Neural progenitor cell (in vitro differentiated cells): ENCODE measurements around the gene MSI2. TPM values are rescaled to one million over a fixed set of nuclear protein-coding genes. Genes with fewer than 3 reads are reported as not detected.
A peak's percentile ranks its signal among the peaks of the same experiment; 100 is the strongest.

Source experiments
- DNase-seq: peaks from one replicate; pipeline ENCODE4 v3.0.0-alpha.2; 2016; ENCODE audit warnings: low spot score
- H2AFZ ChIP-seq: fragments of 200-600 bp; sonication (generic); replicated peaks from 2 replicates; pipeline ENCODE4 v1.6.1; 2016; ENCODE audit warnings: antibody characterized with exemption
- H3F3A ChIP-seq: fragments of 200-600 bp; sonication (generic); 2 replicates; pipeline ENCODE4 v1.6.1; 2016; ENCODE audit warnings: antibody characterized with exemption, low read depth
- H3K27ac ChIP-seq: fragments of 200-600 bp; sonication (generic); 2 replicates; pipeline ENCODE4 v1.5.1; 2016; ENCODE audit warnings: mild to moderate bottlenecking
- H3K27me3 ChIP-seq: fragments of 200-600 bp; sonication (generic); 2 replicates; pipeline ENCODE4 v1.6.1; 2016; ENCODE audit warnings: mild to moderate bottlenecking, moderate library complexity
- H3K36me3 ChIP-seq: fragments of 200-600 bp; sonication (generic); 2 replicates; pipeline ENCODE4 v1.5.1; 2016
- H3K4me1 ChIP-seq: fragments of 200-600 bp; sonication (generic); 2 replicates; pipeline ENCODE4 v1.6.1; 2016; ENCODE audit warnings: mixed run types
- H3K4me2 ChIP-seq: fragments of 200-600 bp; sonication (generic); 2 replicates; pipeline ENCODE4 v1.6.1; 2016
- H3K4me3 ChIP-seq: fragments of 200-600 bp; sonication (generic); 2 replicates; pipeline ENCODE4 v1.5.1; 2016
- H3K79me2 ChIP-seq: fragments of 200-600 bp; sonication (generic); 2 replicates; pipeline ENCODE4 v1.6.1; 2016; ENCODE audit warnings: low read depth
- H3K9ac ChIP-seq: fragments of 200-600 bp; sonication (generic); 2 replicates; pipeline ENCODE4 v1.6.1; 2016
- H3K9me3 ChIP-seq: fragments of 200-600 bp; sonication (generic); 2 replicates; pipeline ENCODE4 v1.5.1; 2016; ENCODE audit warnings: low read depth
- H4K20me1 ChIP-seq: fragments of 200-600 bp; sonication (generic); 2 replicates; pipeline ENCODE4 v1.6.1; 2016; ENCODE audit warnings: low read depth
- H3K27ac Mint-ChIP-seq: 3 replicates; pipeline ENCODE4 v1.8.0; 2021; ENCODE audit warnings: mixed read lengths
- H3K27me3 Mint-ChIP-seq: 2 replicates; pipeline ENCODE4 v1.8.0; 2022; ENCODE audit warnings: low read depth, mild to moderate bottlenecking, inconsistent platforms, moderate library complexity, mixed read lengths; ENCODE audit not compliant: insufficient read depth
- H3K36me3 Mint-ChIP-seq: 3 replicates; pipeline ENCODE4 v1.8.0; 2021; ENCODE audit warnings: mixed read lengths
- H3K4me1 Mint-ChIP-seq: 3 replicates; pipeline ENCODE4 v1.8.0; 2021; ENCODE audit warnings: mixed read lengths
- H3K4me3 Mint-ChIP-seq: 3 replicates; pipeline ENCODE4 v1.8.0; 2021; ENCODE audit warnings: mild to moderate bottlenecking, moderate library complexity, mixed read lengths
- H3K9me3 Mint-ChIP-seq: 3 replicates; pipeline ENCODE4 v1.8.0; 2020; ENCODE audit warnings: mixed read lengths
- CTCF ChIP-seq: fragments of 200-600 bp; sonication (generic); IDR thresholded peaks from 2 replicates; pipeline ENCODE4 v1.5.1; 2017; ENCODE audit warnings: antibody characterized with exemption, mild to moderate bottlenecking
- EZH2 ChIP-seq: fragments of 200-600 bp; sonication (generic); IDR thresholded peaks from 2 replicates; pipeline ENCODE4 v1.6.1; 2017; ENCODE audit warnings: antibody characterized with exemption, mild to moderate bottlenecking, moderate library complexity
- EZH2phosphoT487 ChIP-seq: fragments of 200-600 bp; sonication (generic); IDR thresholded peaks from 2 replicates; pipeline ENCODE4 v1.6.1; 2017; ENCODE audit warnings: antibody characterized with exemption
- total RNA-seq: library from RNA; depleted of rRNA; stranded (reverse); fragments of >200 nt; gene quantifications from 2 replicates; pipeline ENCODE4 v1.2.3, GENCODE V29; 2015; ENCODE audit warnings: low replicate concordance

MSI2 gene
- total RNA-seq, 1 donor from 2014 or later, result 96.9 TPM

GRCh38 chr17:57210224-57210553 lies 46.1 kb upstream of the MSI2 start:
- Mint-ChIP-seq H3K27me3 (peaks cover 2% of the 10 kb centered on the region), H3K9me3 (peaks cover 20% of the 10 kb centered on the region), H3K36me3 (no peaks in the 10 kb centered on the region), H3K4me3 (no peak overlapping the region), H3K4me1 (peaks cover 17% of the 10 kb centered on the region), H3K27ac (no peak overlapping the region)
- no peak overlapping the region for H2AFZ ChIP-seq
- no peaks in the 10 kb centered on the region for H3K27me3 ChIP-seq
- peaks cover 14% of the 10 kb centered on the region for H3F3A ChIP-seq
- no peak for TF ChIP-seq EZH2
- no peak for TF ChIP-seq EZH2phosphoT487
- no peak for TF ChIP-seq CTCF
- no peak overlapping the region for H3K4me3 ChIP-seq
- no peak overlapping the region for H3K4me2 ChIP-seq
- H3K4me1 ChIP-seq, result peaks cover 12% of the 10 kb centered on the region
- no peak for DNase-seq
- no peaks in the 10 kb centered on the region for H3K9me3 ChIP-seq
- H3K79me2 ChIP-seq, result no peaks in the 10 kb centered on the region
- no peak overlapping the region for H3K27ac ChIP-seq
- no peaks in the 10 kb centered on the region for H3K36me3 ChIP-seq
- H3K9ac ChIP-seq, result no peak overlapping the region
- H4K20me1 ChIP-seq, result no peaks in the 10 kb centered on the region

- Mint-ChIP-seq H3K4me1 (peaks cover 17% of the 10 kb centered on the region), H3K9me3 (peaks cover 20% of the 10 kb centered on the region), H3K27ac (no peak overlapping the region), H3K36me3 (no peaks in the 10 kb centered on the region), H3K4me3 (no peak overlapping the region), H3K27me3 (peaks cover 2% of the 10 kb centered on the region)
- Histone ChIP-seq H3F3A (peaks cover 14% of the 10 kb centered on the region), H3K79me2 (no peaks in the 10 kb centered on the region), H3K36me3 (no peaks in the 10 kb centered on the region), H3K4me3 (no peak overlapping the region), H3K4me2 (peak overlapping the region; percentile 2), H4K20me1 (no peaks in the 10 kb centered on the region), H2AFZ (no peak overlapping the region), H3K9ac (no peak overlapping the region), H3K27me3 (no peaks in the 10 kb centered on the region), H3K4me1 (peaks cover 12% of the 10 kb centered on the region), H3K27ac (no peak overlapping the region), H3K9me3 (no peaks in the 10 kb centered on the region)
- TF ChIP-seq CTCF, result no peak
- no peak for TF ChIP-seq EZH2
- no peak for TF ChIP-seq EZH2phosphoT487
- no peak for DNase-seq
Measured at GRCh38 chr17:57210972-57211411, 45.3 kb upstream of the MSI2 start.

GRCh38 chr17:57211543-57211942 lies 44.8 kb upstream of the MSI2 start:
- Mint-ChIP-seq H3K27ac (no peak overlapping the region), H3K4me1 (peaks cover 17% of the 10 kb centered on the region), H3K4me3 (no peak overlapping the region), H3K9me3 (peaks cover 20% of the 10 kb centered on the region), H3K27me3 (peaks cover 2% of the 10 kb centered on the region), H3K36me3 (no peaks in the 10 kb centered on the region)
- Histone ChIP-seq H3F3A (peaks cover 14% of the 10 kb centered on the region), H3K9me3 (no peaks in the 10 kb centered on the region), H3K4me1 (peaks cover 12% of the 10 kb centered on the region), H3K4me2 (no peak overlapping the region), H3K27me3 (no peaks in the 10 kb centered on the region), H3K36me3 (no peaks in the 10 kb centered on the region), H3K79me2 (no peaks in the 10 kb centered on the region), H3K27ac (no peak overlapping the region), H3K9ac (no peak overlapping the region), H4K20me1 (no peaks in the 10 kb centered on the region), H3K4me3 (no peak overlapping the region), H2AFZ (no peak overlapping the region)
- TF ChIP-seq CTCF (no peak), EZH2 (no peak), EZH2phosphoT487 (no peak)
- no peak for DNase-seq
